Measurements from ENCODE around the gene NT5M.
"Not testable (repeated sequence)": the region's sequence is repeated elsewhere in the genome, so short reads cannot be mapped to it uniquely, and the experiment has no call there.

The NT5M gene

GRCh38 chr17:17379197-17379991 is 76.2 kb downstream of the NT5M start:
- no peak for DNase-seq

- no peak for DNase-seq
Observed at GRCh38 chr17:17380145-17380925, 77.2 kb downstream of the NT5M start.

GRCh38 chr17:17381446-17382064 is 78.4 kb downstream of the NT5M start:
- no peak for DNase-seq

GRCh38 chr17:17382065-17382459 is 78.9 kb downstream of the NT5M start:
- no peak for DNase-seq

GRCh38 chr17:17382971-17383370 is 79.8 kb downstream of the NT5M start:
- DNase-seq: no peak

GRCh38 chr17:17383431-17384290 is 80.5 kb downstream of the NT5M start:
- not testable (repeated sequence) for DNase-seq

- DNase-seq: no peak
Observed at GRCh38 chr17:17384291-17384615, 81.1 kb downstream of the NT5M start.

- no peak for DNase-seq
Observed at GRCh38 chr17:17384961-17385360, 81.8 kb downstream of the NT5M start.

- no peak for DNase-seq
Observed at GRCh38 chr17:17385491-17385890, 82.3 kb downstream of the NT5M start.

- no peak for DNase-seq
Observed at GRCh38 chr17:17386094-17386800, 83.1 kb downstream of the NT5M start.

- no peak for DNase-seq
Observed at GRCh38 chr17:17387017-17387497, 83.9 kb downstream of the NT5M start.

GRCh38 chr17:17387498-17388362 is 84.6 kb downstream of the NT5M start:
- no peak for DNase-seq

- DNase-seq: no peak
Observed at GRCh38 chr17:17388657-17389496, 85.7 kb downstream of the NT5M start.

GRCh38 chr17:17391668-17392370 is 88.6 kb downstream of the NT5M start:
- peak; percentile 79 for DNase-seq

- DNase-seq: no peak
Observed at GRCh38 chr17:17393976-17394375, 90.8 kb downstream of the NT5M start.

- DNase-seq: no peak
Observed at GRCh38 chr17:17394494-17394893, 91.3 kb downstream of the NT5M start.

GRCh38 chr17:17395246-17395802 is 92.2 kb downstream of the NT5M start:
- no peak for DNase-seq

GRCh38 chr17:17395885-17396284 is 92.7 kb downstream of the NT5M start:
- DNase-seq: no peak

Data from CD4-positive, alpha-beta T cell treated with Interleukin-4 for 4 hours (primary cell).